NCI-H2171 treated with DMSO at 0.1 percent for 48 hours (cell line): ENCODE measurements around the gene S1PR1.

ENCODE experiments used
- DNase-seq: peaks from one replicate; lab custom pipeline; 2025; lab: John Stamatoyannopoulos, UW

The S1PR1 gene

DNA sequence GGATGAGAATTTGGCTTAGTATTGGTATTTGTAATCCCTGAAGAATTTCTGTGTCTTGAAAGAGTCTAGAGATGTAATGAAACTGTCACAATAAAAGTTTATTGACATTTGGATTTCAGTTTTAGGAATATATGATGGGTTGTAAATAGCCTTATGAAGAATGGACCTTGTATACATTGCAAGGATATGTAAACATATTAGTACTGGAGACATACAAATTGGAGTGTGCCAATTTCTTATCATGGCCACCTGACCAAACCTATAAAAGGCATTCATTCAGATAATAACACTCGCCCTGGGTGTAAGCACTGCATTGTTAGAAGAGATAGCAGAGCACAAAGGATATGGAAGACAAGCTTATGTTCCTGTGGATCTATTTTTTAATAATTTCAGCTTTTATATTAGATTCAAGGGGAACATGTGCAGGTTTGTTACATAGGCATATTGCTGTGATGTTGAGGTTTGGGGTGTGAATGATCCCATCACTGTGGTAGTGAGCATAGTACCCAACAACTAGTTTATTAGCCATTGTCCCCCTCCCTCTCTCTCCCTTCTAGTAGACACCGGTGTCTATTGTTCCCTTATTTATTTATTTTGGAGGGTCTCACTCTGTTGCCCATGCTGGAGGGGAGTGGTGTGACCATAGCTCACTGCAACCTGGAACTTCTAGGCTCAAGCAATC is 8.6 kb downstream of the S1PR1 start:
- DNase-seq: no peak

- DNase-seq: no peak
Observed at GRCh38 chr1:101247404-101248287, 10.8 kb downstream of the S1PR1 start.

DNA sequence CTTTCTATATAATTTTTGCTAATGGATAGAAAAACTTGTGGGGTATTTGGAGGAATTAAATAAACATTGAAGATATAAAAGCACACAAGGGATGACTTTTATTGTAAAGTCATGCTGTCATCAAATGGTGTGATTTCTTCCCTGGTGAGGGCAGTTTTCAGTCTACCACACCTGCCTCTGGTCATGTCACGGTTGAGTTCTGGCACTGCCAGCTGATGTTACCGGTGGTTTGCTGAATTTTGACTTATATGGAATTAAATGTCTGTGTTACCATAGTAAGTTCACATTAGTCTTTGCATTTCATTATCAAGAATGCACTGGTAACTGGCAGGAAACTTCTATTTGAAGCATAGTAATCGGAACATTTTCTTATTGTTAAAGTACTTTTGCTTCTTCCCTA is 13.4 kb downstream of the S1PR1 start:
- DNase-seq: no peak

GRCh38 chr1:101250656-101251272 is 13.9 kb downstream of the S1PR1 start:
- no peak for DNase-seq

DNA sequence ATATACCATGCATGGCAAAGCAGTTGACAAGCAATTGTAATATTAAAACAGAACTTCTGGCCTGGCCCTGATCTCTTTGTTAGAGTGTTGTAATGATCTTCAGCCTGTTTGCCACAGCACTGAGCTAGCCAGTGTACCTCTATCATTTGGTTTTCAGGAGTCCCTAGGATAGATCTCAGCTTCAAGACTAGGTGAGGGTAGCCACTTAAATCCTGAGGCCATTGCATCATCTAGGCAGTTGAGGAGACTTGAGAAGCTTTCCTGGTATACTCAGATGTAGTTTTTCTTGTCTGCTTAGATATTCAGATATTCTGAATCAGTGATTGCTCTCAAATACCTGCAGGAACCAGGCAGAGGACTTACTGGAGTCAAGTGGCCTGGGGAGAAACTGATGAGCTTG is 14.7 kb downstream of the S1PR1 start:
- no peak for DNase-seq

- no peak for DNase-seq
Observed at GRCh38 chr1:101253976-101254674, 17.3 kb downstream of the S1PR1 start.

- DNase-seq: no peak
Observed at GRCh38 chr1:101257500-101258325, 20.9 kb downstream of the S1PR1 start.

GRCh38 chr1:101259744-101260148 is 22.9 kb downstream of the S1PR1 start:
- DNase-seq: no peak

GRCh38 chr1:101260556-101261350 is 23.9 kb downstream of the S1PR1 start:
- DNase-seq: no peak

DNA sequence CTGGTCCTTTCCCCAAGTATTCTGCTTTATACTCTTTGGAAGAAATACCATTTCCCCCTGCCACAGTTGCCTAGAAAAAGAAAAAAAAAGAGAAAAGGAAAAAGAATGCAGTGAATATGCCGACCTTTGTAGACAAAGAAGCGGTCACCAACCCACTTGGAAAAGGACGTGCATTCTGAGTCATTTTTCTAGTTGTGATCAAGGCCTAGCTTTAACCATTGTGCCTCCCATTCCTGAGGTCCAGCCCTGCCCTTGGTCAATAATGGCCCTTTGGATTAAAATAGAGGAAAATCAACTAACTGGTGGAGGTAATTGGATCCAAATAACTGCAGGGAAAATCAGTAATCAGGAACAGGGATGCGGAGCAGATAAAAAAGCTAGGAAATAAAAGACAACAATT is 24.8 kb downstream of the S1PR1 start:
- no peak for DNase-seq

DNA sequence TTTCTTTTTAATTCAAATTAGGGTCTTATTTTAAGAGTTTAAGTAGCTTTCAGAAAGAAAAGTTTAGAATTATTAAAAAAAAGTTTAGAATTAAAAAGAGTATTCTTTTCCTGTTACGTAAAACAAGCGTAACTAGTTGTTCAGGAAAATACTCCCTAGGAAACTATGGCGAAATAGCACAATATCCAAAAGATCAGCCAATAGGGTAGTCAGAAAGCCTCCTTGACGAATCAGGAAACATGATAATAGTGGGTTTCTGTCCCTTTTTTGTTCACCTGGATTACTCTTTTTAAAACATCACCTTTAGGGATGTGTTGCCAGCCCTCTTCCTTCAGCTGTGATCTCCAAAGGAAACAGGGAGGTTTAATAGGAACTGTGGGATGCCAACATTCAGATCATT is 25.2 kb downstream of the S1PR1 start:
- DNase-seq: no peak

- DNase-seq: no peak
Observed at GRCh38 chr1:101262630-101263348, 26.0 kb downstream of the S1PR1 start.

- DNase-seq: peak; percentile 15
Observed at GRCh38 chr1:101264697-101265096, 27.9 kb downstream of the S1PR1 start.

GRCh38 chr1:101265684-101266083 is 28.9 kb downstream of the S1PR1 start:
- no peak for DNase-seq

DNA sequence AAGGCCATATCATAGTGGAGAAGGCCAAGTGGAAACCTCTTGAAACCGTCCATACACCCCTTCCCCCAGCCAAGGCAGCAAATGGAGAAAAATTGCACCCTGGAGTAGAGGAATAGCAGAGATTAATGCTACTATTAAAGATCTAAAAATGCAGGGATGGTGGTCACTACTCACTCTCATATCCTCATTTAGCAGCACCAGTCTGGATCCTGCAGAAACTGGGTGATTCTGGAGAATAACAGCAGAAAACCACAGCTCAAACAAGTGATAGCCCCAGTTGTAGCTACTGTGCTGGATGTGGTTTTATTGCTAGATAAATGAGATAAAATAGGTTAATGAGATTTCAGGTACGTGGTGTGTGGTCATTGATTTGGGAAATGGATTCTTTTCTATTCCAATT is 30.3 kb downstream of the S1PR1 start:
- no peak for DNase-seq

DNA sequence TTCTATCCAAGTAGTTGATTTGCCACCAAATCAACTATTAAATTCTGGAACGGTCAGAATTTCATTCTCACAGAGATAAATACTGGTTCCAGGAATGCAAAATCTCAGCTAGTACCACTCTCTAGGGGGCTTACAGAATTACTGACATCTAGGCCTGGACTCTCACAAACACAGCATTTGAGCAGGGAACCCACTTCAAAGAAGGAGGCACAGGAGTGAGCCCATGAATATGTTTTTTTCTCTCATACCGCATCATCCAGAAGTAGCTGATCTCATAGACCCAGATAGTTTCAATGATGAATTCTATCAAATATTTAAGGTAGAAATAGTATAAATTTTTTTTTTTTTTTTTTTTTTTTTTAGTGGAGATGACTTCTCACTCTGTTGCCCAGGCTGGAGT is 32.1 kb downstream of the S1PR1 start:
- DNase-seq: no peak

- no peak for DNase-seq
Observed at GRCh38 chr1:101275672-101276071, 38.9 kb downstream of the S1PR1 start.

GRCh38 chr1:101276818-101277217 is 40.0 kb downstream of the S1PR1 start:
- peak; percentile 14 for DNase-seq

GRCh38 chr1:101278238-101278637 is 41.4 kb downstream of the S1PR1 start:
- no peak for DNase-seq

GRCh38 chr1:101278845-101279244 is 42.0 kb downstream of the S1PR1 start:
- DNase-seq: no peak
